NCI-H1436 treated with DMSO at 0.1 percent for 48 hours (cell line): Measurements from ENCODE around the gene TUBA4A.
A peak's percentile ranks its signal among the peaks of the same experiment; 100 is the strongest.

Experiments
- DNase-seq: peaks from one replicate; lab custom pipeline; 2025; lab: John Stamatoyannopoulos, UW

The TUBA4A gene

GRCh38 chr2:219230059-219230540, 23.6 kb downstream of the TUBA4A start:
- no peak for DNase-seq

- peak; percentile 94 for DNase-seq
Observed at GRCh38 chr2:219229305-219230058, 24.2 kb downstream of the TUBA4A start, which contains the start of the genes ANKZF1 and ATG9A. TSS of gene ANKZF1 (plus strand) at chr2:219229806. CDS start at chr2:219230258, 452 bp downstream. TSS of gene ATG9A (minus strand) at chr2:219229636. CDS start at chr2:219228024, 1,612 bp downstream.

- DNase-seq = no peak
Observed at GRCh38 chr2:219228911-219229304, 24.8 kb downstream of the TUBA4A start.

- DNase-seq = no peak
Observed at GRCh38 chr2:219228041-219228910, 25.4 kb downstream of the TUBA4A start.

GRCh38 chr2:219225350-219225749, 28.4 kb downstream of the TUBA4A start:
- no peak for DNase-seq

- DNase-seq = no peak
Observed at GRCh38 chr2:219223831-219224610, 29.7 kb downstream of the TUBA4A start.

DNA sequence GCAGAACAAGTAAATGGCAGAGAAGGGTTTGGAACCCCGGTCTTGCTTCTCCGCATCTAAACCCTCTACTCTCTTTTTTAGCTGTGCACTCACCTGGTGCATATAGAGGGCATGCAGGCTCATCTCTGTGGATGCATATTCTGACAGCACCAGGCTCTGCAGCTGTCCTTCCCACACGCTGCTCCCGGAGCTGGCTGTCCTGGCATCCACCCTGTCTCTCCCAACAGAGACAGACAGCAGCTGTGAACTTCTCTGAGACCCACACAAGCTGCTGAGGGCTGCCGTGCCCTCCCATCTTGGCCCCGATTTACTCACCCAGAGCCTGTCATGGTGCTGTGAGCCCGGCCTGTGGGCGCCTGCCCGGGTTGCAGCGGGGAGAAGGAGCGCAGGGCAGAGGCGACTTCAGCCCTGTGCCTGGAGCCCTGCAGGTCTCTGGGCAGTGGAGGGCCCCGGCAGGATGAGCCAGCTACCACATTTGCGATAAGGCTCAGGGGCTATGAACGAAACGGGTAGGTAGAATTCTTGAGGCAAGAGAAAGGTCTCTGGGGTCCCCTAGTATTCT, 31.7 kb downstream of the TUBA4A start:
- no peak for DNase-seq

DNA sequence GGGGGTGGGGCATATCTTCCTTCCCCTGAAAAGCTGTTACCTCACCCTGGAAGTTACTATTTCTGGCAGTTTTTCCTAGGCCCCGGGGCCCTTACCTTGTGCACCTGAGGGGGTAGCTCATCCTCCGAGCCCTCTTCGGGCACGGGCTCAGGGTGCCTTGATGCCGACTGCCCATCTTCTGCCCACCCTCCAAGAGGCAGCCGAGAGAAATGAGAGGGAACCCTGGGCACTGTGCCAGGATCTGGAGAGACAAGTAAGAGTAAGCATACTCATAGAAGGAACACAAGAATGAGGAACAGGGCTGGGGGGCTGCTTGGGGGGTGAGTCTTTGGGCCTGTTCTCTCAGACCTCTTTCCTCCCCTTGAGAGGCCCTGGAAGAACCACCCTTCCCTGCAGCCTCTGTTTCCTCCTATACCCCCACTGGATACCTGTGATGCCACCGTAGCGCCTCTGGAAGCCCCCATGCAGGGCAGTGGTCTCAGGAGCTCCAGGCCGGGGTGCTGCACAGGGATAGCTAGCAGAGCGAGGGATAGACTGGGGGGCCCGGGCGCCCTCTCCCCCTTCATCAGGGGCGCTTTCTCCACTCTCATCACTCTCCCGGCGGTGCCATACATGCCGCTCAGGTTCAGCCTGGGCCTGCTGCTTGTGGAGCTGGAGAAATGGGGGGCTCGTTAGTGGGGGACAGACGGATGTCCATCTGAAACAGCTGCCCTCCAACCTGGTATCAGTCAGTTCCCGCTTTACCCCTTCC, 32.9 kb downstream of the TUBA4A start:
- no peak for DNase-seq

- no peak for DNase-seq
Observed at GRCh38 chr2:219219784-219220532, 33.8 kb downstream of the TUBA4A start.

DNA sequence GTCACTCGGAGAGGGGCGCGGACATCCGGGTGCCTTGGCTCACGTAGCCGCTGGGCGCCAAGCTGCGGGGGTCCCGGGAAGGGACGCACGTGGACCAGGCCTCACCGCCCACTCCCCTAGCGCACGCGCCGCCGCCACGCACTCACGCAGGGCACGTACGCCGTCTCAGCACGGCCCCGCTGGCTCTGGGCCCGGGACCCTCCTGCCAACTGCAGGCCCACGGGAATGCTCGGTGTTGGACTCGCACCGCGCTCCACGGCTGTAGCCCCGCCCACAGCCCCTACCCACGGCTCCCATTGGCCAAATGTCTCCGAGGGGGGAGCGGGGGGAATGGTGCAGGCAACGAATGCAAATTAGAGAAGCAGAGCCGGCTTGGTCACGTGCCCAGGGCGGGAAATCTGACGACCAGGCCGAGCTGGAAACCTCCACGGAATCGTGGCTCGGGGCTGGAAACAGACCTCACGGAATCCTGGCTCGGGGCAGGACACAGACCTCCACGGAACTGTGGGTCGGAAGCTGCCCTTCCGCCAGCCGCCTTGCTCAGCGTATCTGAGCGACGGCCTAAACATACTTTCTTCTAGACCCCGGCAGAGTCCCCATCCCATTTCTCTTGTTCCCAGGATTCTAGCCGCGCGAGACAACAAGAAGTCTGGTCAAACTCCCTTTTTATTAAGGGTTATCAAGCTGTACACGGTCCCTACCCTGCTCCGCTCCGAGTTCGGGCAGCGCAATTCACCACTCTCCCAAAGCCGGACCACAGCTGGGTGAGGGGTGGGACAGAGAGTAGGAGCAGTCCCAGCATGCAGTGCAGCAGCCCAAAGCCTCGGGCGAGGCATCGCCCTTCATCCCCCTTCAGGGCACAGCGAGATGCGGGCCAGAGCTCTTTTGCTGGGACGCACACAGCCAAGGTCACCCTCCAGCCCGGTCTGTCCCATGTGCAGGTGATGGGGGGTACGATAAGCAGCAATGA, 34.7 kb downstream of the TUBA4A start, which contains the start of gene ABCB6:
TSS of gene ABCB6 (minus strand) at position 227 of the 970 bp plus-strand sequence. CDS start 285 bp downstream, outside the sequence.
- peak; percentile 66 for DNase-seq

DNA sequence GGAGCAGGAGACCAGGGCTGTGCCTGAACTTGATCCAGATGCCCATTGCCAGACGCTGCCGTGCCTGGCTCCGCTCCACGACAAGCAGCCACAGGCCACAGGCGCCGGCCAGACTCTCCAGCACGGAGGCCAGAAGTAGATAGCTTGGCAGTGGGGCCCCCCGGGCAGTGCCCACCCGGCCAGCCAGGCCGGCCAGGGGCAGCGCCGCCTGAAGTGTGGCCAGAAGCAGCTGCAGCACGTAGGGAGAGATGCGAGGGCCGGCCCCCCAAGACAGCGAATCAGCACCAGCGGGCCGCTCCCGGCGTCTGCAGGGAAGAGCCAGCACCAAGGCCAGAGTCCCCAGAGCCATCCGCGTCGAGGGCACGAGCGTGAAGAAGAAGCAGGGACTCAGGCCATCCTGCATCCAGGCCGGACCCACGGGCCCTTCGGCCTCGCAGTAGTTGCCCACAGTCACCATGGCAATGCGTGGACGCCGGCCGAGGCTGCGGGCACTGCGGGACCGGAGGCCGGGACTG, 35.4 kb downstream of the TUBA4A start:
- no peak for DNase-seq

DNA sequence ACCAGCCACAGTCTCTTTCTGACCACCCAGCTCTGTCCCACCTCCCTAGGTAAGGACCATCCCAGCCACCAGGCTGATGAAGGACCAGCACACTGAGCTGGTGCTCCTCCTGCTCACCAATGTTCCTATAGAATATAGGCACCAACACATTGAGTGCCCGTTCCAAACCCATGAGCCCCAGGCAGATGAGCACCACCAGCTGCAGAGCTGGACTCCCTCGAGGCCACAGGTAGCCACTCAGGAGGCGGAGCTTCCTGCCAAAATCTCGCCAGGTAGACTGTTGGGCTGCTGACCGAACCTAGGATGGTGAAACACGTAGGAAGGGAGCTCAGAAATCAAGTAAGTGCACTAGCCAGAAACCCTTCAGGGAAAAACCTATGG, 37.2 kb downstream of the TUBA4A start:
- no peak for DNase-seq

DNA sequence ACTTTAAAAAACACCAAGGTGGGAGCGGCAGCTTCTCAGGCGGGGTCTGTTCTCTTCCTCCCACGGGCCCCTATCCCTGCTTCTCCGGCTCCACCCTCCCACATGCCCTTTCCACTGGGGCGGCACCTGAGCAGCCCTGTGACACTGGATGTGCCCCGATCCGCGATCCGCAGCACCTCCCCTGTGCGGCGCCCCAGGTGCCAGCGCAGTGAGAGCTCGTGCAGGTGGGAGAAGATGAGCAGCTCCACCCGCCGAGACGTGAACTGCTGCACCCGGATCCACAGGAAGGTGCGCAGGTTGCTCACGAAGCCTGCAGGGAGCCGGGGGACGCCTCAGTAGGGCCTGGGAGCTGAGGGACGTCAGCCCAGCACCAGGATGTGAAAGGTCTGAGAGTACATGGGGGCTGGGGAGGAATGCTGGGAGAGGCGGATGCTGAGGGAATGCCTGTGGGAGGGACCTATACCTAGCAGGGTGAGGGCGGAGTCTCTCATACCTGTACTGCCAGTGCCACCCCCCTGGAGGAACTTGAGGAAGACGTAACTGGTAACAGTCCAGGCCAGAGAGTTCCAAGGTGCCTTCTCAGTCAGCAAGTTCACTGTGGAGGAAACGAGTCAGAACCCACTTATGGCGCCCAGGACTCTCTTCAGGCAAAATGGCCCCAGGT, 37.7 kb downstream of the TUBA4A start:
- no peak for DNase-seq

DNA sequence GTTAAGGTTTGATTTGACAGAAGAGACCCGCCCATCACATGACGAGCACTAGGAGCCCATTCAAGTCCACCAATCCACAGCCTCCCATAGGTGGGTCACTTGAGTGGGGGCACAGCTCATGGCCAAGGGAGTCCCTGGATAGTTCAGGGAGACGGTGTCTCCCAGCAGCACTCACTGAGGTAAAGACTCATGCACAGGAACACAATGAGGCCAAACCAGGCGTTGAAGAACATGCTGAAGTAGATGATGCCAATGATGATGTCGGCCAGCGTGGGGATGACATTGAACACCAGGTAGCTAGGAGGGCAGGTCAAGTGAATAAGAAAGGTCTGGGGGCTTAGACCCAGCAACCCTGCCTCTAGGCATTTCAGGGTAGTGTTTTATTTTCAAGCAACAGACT, 38.9 kb downstream of the TUBA4A start:
- no peak for DNase-seq

DNA sequence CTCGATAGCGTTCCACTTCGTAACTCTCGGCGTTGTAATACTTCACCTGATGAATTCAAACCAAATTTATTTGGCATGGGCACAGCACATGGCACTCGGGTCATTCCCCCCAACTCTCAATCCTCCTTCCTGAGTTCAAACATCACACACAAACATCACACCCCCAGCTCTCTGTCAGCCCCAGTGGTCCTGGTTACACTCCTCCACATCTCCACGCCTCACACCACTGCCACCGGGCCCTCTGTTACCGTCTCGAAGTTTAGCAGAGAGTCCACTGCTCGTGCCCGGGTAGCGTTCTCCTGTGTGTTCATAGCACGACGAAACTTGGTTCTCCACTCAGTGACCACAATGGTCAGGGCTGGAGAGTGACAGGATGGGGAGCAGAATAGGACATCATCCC, 39.6 kb downstream of the TUBA4A start:
- DNase-seq = no peak

GRCh38 chr2:219213486-219214071, 40.1 kb downstream of the TUBA4A start:
- no peak for DNase-seq

DNA sequence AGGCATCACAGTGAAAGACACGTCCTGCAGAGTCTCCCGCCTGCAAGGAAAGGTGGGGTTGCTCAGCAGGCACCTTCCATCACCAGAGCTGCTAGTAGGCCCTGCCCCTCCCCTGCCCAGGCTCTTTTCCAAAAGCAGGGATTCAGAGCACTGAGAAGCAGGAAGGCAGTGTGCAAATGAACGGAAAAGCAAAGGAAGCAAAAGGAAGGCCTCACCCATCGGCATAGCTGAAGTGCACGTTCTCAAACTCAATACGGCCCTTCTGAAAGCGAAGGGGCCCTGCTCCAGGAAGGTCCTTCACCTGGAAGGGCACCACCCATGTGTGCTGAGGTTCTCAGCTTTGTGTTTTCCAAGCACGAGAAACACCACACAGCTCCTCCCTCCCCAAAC, 40.7 kb downstream of the TUBA4A start:
- DNase-seq = no peak

GRCh38 chr2:219210886-219211362, 42.8 kb downstream of the TUBA4A start:
- no peak for DNase-seq
